Activated CD4-positive, CD25-positive, alpha-beta regulatory T cell treated with anti-CD3 and anti-CD28 coated beads, Interleukin-2, amount 50 U/mL, for 72 hours (primary cell): ENCODE results near the gene CHRNA7.

Source experiments
- DNase-seq: peaks from one replicate; pipeline ENCODE4 v3.0.0; 2021

Gene CHRNA7

DNA sequence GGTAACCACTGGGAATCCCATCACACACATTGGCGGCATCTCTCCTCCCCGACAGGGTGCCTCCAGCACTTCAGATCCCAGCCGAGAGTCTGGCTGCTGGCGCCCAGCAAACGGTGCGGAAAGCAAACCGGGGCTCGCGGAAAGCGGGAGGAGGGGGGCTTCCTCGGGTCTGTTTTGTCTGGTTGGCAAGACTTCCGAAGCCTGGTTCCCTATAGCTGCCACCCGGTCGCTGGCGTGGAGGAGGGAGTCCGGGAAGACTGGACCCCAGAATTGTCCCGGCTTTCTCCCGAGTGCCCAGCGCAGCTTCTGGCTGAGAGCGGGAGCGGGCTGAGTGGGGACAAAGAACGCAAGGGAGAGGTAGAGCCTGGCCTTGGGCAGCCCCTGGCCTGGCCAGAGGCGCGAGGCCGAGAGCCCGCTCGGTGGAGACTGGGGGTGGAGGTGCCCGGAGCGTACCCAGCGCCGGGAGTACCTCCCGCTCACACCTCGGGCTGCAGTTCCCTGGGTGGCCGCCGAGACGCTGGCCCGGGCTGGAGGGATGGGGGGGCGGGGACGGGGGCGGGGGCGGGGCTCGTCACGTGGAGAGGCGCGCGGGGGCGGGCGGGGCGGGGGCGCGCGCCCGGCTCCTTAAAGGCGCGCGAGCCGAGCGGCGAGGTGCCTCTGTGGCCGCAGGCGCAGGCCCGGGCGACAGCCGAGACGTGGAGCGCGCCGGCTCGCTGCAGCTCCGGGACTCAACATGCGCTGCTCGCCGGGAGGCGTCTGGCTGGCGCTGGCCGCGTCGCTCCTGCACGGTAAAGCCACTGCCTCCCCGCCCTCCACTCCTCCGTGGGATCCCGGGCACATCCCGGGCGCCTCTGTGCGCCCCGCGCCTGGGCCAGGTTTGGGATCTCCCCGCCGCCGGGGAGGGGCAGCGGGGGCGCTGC lies at the start of gene CHRNA7:
TSS of gene CHRNA7 (plus strand) at position 654 of the 920 bp plus-strand sequence. CDS start at position 734, 80 bp downstream.
- no peak for DNase-seq

DNA sequence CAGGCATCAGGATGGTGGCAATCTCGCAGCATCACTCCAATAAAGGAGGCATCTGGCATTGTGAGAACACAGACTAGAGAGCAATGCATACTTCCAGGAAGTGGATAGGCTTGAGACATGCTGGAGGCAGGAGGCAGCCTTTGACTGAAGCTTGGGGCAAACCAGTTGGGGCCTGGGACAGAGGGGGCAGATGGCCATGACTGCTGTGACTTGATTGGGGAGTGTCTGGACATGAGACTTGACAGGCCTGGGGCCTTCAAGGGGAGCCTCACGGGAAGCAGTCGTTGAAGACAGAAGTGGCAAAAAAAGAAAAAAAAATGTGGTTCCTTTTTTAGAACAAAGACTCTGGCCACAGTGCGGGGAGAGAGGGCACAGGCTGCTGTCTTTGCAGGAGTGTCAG lies 44.7 kb upstream of the CHRNA7 start:
- DNase-seq, result no peak

- DNase-seq, result no peak
Measured at GRCh38 chr15:31993062-31993461, 37.3 kb upstream of the CHRNA7 start.

GRCh38 chr15:31997711-31998110 lies 32.6 kb upstream of the CHRNA7 start:
- no peak for DNase-seq

- no peak for DNase-seq
Measured at GRCh38 chr15:32003558-32003957, 26.8 kb upstream of the CHRNA7 start.

DNA sequence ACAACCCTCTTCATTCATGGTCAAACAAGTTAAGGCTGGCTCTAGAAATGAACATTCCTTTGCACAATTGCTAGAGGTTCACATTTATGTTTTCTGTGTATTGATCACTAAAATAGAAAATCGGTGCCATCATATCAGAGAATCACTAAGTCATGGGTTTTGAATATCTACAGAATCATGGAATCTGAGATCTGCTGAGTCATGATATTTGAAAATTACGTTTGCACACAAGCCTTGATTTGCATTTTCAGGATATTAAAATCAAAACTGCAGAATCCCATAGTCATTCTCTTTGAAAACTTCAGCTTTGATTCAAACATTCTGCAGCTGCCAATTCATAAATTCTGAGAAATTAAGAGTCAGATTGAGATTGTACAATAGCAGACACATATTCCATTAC lies 26.1 kb upstream of the CHRNA7 start:
- no peak for DNase-seq

DNA sequence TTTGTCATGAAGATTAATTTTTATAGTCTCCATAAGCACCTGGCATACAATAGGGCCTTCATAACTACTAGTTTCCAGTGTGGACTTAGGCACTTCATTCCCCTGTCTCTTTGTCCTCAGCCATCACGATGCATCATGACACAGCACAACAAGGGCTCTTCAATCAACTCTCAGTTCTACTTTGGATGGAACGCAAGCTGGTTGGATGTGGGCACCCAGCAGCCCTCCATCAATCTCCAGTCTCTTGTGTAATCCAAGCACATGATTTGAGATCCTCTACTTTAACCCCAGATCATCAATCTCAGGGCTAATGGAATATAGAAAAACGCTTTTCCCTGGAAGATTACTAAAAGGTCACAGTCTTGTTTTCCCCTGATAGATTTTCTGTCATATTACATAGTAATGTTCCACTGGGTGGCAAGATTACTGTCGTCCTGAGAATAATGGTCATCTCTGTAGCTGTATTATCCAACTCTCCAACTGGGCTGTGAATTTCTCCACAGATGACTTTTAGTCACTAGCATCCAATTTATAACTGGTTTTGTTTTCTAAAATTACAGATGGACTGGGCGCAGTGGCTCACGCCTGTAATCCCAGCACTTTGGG lies 22.9 kb upstream of the CHRNA7 start:
- no peak for DNase-seq

- DNase-seq, result no peak
Measured at GRCh38 chr15:32014953-32015352, 15.4 kb upstream of the CHRNA7 start.

GRCh38 chr15:32020156-32020555 lies 10.2 kb upstream of the CHRNA7 start:
- DNase-seq, result no peak

- no peak for DNase-seq
Measured at GRCh38 chr15:32028921-32029320, 1.4 kb upstream of the CHRNA7 start.

- no peak for DNase-seq
Measured at GRCh38 chr15:32029409-32029861, 880 bp upstream of the CHRNA7 start.

- DNase-seq, result no peak
Measured at GRCh38 chr15:32030795-32031194, 480 bp downstream of the CHRNA7 start.

- DNase-seq, result no peak
Measured at GRCh38 chr15:32033186-32033890, 3.0 kb downstream of the CHRNA7 start.

DNA sequence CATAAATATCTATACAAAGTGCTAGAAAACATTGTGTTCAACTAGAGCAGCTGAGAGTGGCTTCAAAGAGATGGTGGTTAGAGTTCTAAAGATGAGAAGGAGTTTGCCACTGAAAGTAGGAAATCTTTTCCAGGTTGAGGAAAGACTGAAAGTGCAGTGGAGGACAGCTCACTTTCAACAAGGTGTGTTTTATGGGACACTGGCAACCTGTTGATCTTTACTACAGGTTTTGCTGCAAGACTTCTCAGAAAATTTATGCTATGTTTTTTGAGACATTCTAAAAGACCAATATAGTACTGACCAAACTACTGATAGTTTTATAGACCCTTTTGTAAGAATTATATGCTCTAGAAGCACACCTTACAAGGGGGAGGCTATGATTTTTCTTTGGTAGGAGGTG lies 3.8 kb downstream of the CHRNA7 start:
- DNase-seq, result no peak

- no peak for DNase-seq
Measured at GRCh38 chr15:32035285-32035684, 5.0 kb downstream of the CHRNA7 start.

GRCh38 chr15:32036971-32037370 lies 6.7 kb downstream of the CHRNA7 start:
- DNase-seq, result no peak

DNA sequence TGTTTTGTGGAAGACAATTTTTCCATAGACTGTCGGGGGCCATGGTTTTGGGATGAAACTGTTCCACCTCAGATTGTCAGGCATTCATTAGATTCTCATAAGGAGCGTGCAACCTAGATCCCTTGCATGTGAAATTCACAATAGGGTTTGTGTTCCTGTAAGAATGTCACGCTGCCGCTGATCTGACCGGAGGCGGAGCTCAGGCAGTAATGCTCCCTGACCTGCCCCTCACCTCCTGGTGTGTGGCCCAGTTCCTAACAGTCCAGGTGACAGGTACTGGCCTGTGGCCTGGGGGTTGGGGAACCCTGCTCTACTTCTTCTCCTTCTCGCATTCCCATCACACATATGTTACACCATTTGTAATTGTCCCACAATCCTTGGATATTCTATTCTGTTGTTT lies 11.0 kb downstream of the CHRNA7 start:
- no peak for DNase-seq

DNA sequence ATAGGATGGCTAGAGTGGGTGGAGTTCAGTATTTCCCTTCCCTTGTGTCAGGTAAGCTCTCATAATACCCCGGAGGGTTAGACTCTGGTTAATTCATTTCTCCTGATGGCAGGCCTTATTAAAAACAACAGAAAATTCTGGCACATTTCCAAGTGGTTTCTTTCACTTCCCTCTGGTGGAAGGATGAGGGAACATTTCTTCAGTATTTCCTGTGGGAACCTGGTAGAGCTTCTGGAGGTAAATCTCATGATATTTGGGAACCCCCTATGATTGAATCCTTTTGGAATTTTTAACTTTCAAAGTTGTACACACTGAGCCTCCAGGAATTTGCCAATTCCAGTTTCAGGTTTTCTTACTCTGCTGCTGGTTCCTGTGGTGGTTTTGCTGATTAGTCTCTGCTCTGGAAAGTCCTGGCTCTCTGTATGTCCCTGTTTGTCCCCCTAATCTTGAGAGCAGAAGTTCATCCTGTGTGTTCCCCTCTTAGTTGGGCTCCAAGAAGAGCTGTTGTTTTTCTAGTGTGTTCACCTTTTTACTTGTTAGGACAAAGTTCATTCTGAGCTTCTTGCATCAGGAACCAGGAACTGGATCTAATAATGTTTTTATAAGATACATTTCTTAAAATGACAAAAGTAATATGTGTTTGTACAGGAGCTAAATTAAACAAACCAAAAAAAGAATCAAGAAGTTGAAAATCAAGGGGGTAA lies 12.1 kb downstream of the CHRNA7 start:
- no peak for DNase-seq

GRCh38 chr15:32053719-32054118 lies 23.4 kb downstream of the CHRNA7 start:
- no peak for DNase-seq

- no peak for DNase-seq
Measured at GRCh38 chr15:32057876-32058425, 27.6 kb downstream of the CHRNA7 start.

- DNase-seq, result no peak
Measured at GRCh38 chr15:32060706-32061105, 30.4 kb downstream of the CHRNA7 start.

- no peak for DNase-seq
Measured at GRCh38 chr15:32067115-32067514, 36.8 kb downstream of the CHRNA7 start.
